HG02938 (cell line): Measurements from ENCODE around the gene AR.

Source experiments
- ATAC-seq: cut with Tn5 transposase; IDR thresholded peaks from one replicate; pipeline ENCODE4 v1.9.1; 2021; ENCODE audit warnings: mild to moderate bottlenecking, moderate library complexity; ENCODE audit not compliant: unreplicated experiment

AR gene

GRCh38 chrX:67563469-67564448 lies 19.9 kb downstream of the AR start:
- no peak for ATAC-seq

DNA sequence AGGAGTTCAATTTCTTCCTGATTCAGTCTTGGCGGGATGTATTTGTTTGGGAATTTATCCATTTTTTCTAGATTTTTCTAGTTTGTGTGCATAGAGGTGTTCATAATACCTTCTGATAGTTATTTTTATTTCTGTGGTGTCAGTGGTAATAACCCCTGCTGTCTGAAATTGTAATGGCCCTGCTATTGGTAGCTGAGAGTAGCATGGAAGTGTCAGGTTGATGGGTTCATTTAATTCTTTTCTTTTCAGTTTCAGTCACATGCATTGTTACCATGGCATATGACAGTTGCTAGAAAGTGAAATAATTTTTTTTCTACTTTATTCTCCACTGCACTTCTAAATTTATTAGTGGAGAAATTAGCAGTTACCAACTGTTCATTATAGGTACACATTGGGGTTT lies 20.7 kb downstream of the AR start:
- ATAC-seq = no peak

DNA sequence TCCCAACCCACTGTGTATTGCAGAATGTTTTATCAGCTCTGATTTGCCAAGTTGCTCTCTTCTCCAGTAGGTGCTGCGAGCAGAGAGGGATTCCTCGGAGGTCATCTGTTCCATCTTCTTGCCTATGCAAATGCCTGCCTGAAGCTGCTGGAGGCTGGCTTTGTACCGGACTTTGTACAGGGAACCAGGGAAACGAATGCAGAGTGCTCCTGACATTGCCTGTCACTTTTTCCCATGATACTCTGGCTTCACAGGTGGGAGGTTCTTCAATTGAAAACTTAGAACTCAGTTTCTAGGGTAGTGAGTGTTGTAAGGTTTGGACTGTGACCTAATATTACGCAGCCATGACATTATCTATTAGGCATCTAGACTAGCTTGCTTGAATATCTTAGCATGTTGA lies 24.9 kb downstream of the AR start:
- ATAC-seq = no peak

DNA sequence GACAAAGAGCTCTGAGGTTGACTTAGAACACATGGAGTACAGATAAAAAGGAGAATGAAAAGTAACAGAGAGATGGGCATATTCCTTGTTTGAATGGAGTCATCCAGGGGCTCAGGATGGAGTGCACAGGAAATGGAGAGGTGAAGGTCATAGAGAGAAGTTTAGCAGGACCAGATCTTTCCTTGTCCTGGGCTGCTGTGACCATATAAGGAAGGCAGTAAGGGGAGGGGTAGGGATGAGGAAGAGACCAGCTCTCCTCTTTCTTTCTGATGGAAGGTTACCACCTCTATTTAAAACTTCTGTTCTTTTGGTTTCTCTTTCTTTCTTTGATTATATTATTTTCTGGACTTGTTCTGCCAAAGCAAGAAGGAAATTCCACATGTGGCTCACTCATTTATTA lies 27.0 kb downstream of the AR start:
- no peak for ATAC-seq

- no peak for ATAC-seq
These were observed 30.9 kb downstream of the AR start for GRCh38 chrX:67574696-67575095.

GRCh38 chrX:67582436-67582835 lies 38.6 kb downstream of the AR start:
- no peak for ATAC-seq

- no peak for ATAC-seq
These were observed 39.4 kb downstream of the AR start for GRCh38 chrX:67583171-67583570.

DNA sequence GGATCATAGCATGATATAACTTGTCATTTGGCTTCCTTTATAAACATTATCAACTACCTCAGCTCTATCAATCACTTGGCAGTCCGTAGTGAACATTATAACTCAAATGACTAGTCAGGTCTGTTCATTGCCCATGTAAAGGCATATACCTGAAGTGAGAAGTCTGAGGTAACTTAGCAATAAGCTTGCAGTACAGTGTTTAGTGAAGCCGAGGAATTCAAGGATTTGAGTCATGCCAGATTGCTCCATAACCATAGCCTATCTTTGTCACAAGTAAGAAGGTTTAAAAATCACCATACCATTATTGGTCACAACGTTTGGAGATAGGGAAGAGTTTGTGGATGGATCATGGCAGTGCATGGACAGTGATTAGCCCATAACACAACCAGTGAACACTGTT lies 41.6 kb downstream of the AR start:
- no peak for ATAC-seq

DNA sequence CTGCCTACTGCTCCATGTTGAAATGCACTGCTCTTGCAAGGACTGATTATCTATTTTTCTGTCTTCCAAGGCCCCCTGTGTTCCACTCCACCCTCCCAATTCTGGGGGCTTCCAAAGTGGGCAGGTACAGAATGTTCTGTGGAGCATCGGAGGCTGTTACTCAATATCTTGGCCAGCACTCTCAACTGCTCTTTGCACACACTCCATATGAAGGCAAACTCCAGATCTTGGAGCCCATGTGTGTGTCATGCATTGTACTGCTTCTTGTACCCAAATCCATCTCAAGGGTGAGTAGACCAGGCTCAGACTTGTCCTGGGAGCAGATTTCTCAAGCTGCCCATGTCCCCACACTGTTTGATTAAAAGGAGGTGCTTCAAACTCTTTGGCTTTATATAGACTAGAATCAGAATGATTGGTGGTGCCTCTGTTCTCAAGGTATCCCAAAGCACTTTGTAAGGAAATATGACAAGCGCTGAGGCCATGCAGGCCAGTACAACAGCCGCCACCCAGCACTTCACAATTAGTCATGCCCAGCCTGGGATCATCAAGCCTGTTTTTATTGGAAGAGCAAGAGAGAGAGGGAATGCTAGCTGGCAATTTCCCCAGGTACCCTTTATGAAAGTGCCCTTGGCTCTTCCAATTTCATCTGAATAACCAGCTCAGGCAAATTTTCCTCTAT lies 44.3 kb downstream of the AR start:
- ATAC-seq = no peak

DNA sequence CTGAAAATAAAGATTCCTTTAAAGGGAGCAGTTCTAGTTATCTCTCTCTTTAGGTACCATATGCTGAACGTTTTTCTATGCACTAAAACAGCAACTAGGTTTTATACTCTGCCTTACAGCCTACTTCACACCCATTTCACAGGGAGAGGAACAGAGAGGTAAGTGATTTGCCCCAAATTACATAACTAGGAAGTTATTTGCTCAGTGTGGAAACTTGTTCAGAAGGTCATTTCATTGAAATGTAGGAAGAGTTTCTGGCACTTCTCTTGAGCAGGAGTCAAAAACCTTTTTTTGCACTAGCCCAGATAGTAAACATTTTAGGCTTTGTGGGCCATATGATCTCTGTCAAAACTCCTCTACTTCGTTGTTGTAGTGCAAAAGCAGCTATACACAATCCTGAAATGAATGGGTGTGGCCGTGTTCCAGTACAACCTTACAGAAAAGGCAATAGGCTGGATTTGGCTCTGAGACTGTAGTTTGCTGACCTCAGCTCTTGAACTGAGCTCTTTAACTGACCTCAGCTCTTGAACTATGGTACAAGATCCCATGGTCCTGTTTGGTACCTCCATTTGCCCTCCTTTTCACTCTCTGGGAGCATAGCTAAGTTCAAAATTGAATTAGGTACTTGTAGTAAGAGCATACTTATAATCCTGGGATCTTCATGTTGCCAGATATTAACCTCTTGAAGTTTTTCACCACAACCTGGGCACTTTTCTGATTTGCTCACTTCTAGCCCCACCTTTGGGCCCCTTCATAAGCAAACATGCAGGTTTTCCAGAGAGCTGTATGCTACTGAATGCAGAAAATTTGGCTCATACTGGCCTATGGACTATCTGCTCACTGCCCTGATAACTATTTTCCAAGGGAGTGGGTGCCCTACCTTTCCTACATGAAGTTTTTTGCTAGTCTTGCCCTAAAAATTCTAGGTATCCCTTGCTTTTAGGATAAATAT lies 53.3 kb downstream of the AR start:
- no peak for ATAC-seq

DNA sequence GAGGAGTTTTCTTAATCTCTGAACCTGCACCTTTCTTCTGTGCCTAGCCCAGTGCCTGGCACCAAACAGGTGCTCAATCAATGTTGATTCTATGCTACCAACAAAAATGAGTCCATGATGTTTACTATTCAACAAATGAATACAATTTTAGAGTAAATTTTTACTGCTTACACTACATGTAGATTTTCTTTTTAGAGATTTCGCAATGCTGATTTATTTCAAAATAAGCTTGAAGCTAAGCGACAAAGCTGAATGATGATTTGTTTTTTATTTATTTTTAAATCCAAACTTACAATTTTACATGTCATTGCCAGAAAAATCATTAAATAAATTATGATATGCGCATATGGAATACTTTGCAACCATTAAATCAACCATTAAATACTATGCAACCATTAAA lies 55.7 kb downstream of the AR start:
- no peak for ATAC-seq

DNA sequence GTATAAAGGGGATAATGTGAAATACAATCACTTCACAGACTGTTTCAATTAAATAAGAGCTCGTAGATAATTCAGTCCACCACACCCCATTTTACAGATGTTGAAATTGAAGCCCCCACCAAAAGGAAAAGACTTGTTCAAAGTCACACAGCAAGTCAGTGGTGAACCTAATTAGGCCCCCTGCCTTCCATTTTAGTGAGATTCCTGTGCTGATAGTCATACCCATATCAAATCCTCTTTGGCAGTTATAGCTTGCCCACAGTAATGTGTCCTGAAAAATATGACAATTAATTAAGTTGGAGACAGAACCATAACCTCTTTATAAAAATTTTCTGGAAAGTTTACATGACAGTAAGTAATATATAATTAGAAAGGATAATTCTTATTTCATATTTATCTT lies 58.0 kb downstream of the AR start:
- ATAC-seq = no peak

- peak; percentile 73 for ATAC-seq
These were observed 61.3 kb downstream of the AR start for GRCh38 chrX:67604979-67605703.

DNA sequence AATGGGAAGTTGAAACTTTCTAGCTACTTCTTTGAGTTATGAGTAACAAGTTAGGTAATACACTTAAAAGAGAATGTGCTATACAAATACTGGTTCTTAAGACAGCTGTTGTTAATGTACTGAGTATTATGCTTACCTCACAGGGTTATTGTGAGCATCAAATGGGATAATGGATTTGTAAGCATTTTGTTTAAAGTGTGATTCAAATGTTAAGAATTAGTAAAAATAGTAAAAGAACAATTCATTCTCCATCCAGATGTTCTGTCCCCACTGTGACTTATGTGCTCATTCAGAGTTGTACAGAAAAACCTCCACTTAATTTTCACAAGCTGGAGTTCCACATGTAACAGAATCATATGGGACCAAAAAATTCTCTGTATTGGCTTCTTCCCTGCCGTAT lies 63.6 kb downstream of the AR start:
- no peak for ATAC-seq

- ATAC-seq = peak; percentile 54
These were observed 66.5 kb downstream of the AR start for GRCh38 chrX:67610282-67610681.

GRCh38 chrX:67612231-67612630 lies 68.4 kb downstream of the AR start:
- no peak for ATAC-seq

DNA sequence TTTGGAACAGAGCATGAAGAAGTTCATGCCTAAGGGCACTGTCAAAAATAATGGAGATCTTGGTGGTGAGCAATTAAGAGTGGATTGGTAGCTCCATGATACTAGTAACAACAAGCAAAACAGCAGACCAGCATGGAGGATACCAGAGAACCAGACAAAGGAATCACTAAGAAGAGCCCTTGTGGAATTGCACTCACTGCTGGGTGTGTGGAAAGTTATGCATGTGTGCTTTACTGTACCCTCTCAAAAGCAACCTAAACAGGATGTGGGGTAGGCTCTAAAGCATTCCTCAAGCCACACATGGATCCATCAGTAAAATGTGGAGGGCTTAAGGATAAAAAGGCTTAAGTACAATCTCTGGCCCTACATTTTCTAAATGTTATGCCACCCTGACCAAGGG lies 69.5 kb downstream of the AR start:
- ATAC-seq = no peak

DNA sequence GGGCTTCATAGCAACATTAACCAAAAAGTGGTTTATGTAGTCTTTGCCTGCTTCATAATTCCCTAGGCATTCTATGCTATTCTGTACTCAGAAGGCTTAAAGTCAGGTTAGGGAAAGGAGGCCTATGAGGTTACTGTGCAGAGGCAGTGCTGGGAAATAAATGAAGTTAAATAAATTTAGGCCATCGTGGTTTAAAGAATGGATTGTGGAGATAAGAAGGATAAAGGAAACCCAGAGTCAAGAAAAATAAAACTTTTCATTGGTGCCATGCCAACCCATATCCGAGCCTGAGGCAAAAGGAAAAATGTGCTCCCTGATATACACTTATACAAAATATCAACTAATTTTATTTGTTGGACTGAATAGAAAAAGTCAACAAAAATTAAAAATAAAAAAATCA lies 70.2 kb downstream of the AR start:
- ATAC-seq = no peak

DNA sequence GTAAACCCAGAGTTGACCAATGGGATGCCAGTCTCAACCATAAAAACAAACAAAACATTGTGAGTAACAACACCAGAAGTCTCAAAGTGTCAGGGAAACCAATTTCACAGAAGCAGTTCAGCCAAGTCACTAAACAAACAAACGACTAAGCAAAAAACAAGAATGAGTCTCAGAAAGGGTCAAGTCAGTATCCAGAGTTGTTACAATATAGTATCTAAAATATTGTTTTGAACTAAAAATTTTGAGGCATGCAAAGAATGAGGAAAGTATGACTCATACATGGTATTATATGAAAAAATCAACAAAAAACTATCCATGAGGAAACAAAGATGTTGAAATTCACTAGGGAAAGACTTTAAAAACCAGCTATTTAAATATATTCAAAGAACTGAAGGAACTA lies 70.6 kb downstream of the AR start:
- ATAC-seq = no peak

GRCh38 chrX:67619253-67619652 lies 75.4 kb downstream of the AR start:
- ATAC-seq = no peak
